ENCODE results near the gene SLC8A1.

- TF ChIP-seq CTCF (conservative IDR thresholded peaks at IDR 0.05; ENCODE audit: low read length) (no peak), EZH2phosphoT487 (IDR thresholded peaks at IDR 0.05; ENCODE audit: borderline replicate concordance) (no peak)
Measured at GRCh38 chr2:40325116-40325515, 126.8 kb downstream of the SLC8A1 start.
